K562 (cell line): ENCODE measurements around the gene FAM89B. TPM values are rescaled to one million over a fixed set of nuclear protein-coding genes. Genes with fewer than 3 reads are reported as not detected.

Source experiments
- AFF1 ChIP-seq, 2 experiments: fragments of 450-650 bp; IDR thresholded peaks; 2 replicates each; pipeline ENCODE4 v1.6.1; 2018; ENCODE audit warnings: mild to moderate bottlenecking in 2 of 2, low read depth in 1 of 2; ENCODE audit not compliant: partially characterized antibody in 2 of 2
- BCOR ChIP-seq: fragments of 450-650 bp; IDR thresholded peaks from 2 replicates; pipeline ENCODE4 v1.6.1; 2016
- C11orf30 ChIP-seq: fragments of 450-650 bp; IDR thresholded peaks from 2 replicates; pipeline ENCODE4 v1.6.1; 2016; ENCODE audit warnings: low read depth, mild to moderate bottlenecking
- CBX8 ChIP-seq: fragments of 200-600 bp; sonication (generic); IDR thresholded peaks from 2 replicates; pipeline ENCODE4 v1.6.1; 2012; ENCODE audit warnings: borderline replicate concordance, mixed run types, low read depth, mild to moderate bottlenecking, moderate library complexity, mixed read lengths, low read length, control low read depth, inconsistent platforms; ENCODE audit not compliant: poor library complexity, severe bottlenecking; ENCODE audit errors: extremely low read depth
- GATAD2B ChIP-seq: fragments of 450-650 bp; IDR thresholded peaks from 2 replicates; pipeline ENCODE4 v1.6.1; 2017; ENCODE audit warnings: mild to moderate bottlenecking, borderline replicate concordance
- HMGN3 ChIP-seq: IDR thresholded peaks from 2 replicates; pipeline ENCODE4 v1.6.1; 2011; ENCODE audit warnings: borderline replicate concordance, low read depth, mild to moderate bottlenecking, mixed read lengths, low read length; ENCODE audit not compliant: insufficient read length; ENCODE audit errors: extremely low read depth
- MIER1 ChIP-seq: fragments of 450-650 bp; IDR thresholded peaks from 2 replicates; pipeline ENCODE4 v1.6.1; 2016; ENCODE audit warnings: antibody characterized with exemption, mild to moderate bottlenecking, low read depth
- NCOA6 ChIP-seq: fragments of 450-650 bp; IDR thresholded peaks from 2 replicates; pipeline ENCODE4 v1.6.1; 2017; ENCODE audit warnings: mild to moderate bottlenecking
- NCOR1 ChIP-seq: fragments of 450-650 bp; IDR thresholded peaks from 2 replicates; pipeline ENCODE4 v1.6.1; 2016; ENCODE audit warnings: mild to moderate bottlenecking, moderate library complexity
- POLR2A ChIP-seq: fragments of 450-650 bp; conservative IDR thresholded peaks from 2 replicates; pipeline ENCODE4 v1.6.1; 2016
- SFPQ ChIP-seq: fragments of 200-400 bp; formaldehyde crosslinking; IDR thresholded peaks from 2 replicates; pipeline ENCODE4 v1.6.1; 2017; ENCODE audit warnings: mild to moderate bottlenecking, low read depth, low read length, moderate library complexity
- SRSF1 ChIP-seq: fragments of 200-400 bp; formaldehyde crosslinking; IDR thresholded peaks from 2 replicates; pipeline ENCODE4 v1.6.1; 2017; ENCODE audit warnings: mild to moderate bottlenecking, low read depth, low read length, moderate library complexity
- TFAP4 ChIP-seq: sonication (generic); formaldehyde crosslinking; IDR thresholded peaks from 2 replicates; pipeline ENCODE4 v1.8.0; 2022; ENCODE audit warnings: missing genetic modification reagents, mild to moderate bottlenecking, moderate library complexity, borderline replicate concordance
- TSC22D4 ChIP-seq: fragments of 450-650 bp; IDR thresholded peaks from 2 replicates; pipeline ENCODE4 v1.6.1; 2016; ENCODE audit warnings: missing genetic modification characterization, missing biosample characterization, control low read depth
- UBTF ChIP-seq, 2 experiments: IDR thresholded peaks; 2 replicates each; pipeline ENCODE4 v1.6.1; 2012; ENCODE audit warnings: improper control_type of control experiment in 2 of 2, low read depth in 2 of 2, low read length in 2 of 2, borderline replicate concordance in 1 of 2
- ZBTB7A ChIP-seq: IDR thresholded peaks from 2 replicates; pipeline ENCODE4 v1.6.1; 2011; ENCODE audit warnings: low read depth, mild to moderate bottlenecking, low read length, moderate library complexity, borderline replicate concordance; ENCODE audit not compliant: control insufficient read depth
- ZNF212 ChIP-seq: fragments of 450-650 bp; formaldehyde crosslinking; IDR thresholded peaks from 2 replicates; pipeline ENCODE4 v1.4.0; 2020; ENCODE audit warnings: mild to moderate bottlenecking
- polyA plus RNA-seq, 8 experiments: library from polyadenylated mRNA; depleted of rRNA in 4 of 8; stranded (reverse) in 5 of 8; unstranded in 3 of 8; fragments of >200 nt; fragmentation: Nextera tagmentation in 2 of 8; fragmentation: Illumina TruSeq in 1 of 8; extraction: Ambion mirVana in 2 of 8; extraction: Trizol in 1 of 8; gene quantifications; 2 replicates each; pipeline versions ENCODE4 v1.2.1 to v1.2.3, GENCODE V29; 2011 to 2014; ENCODE audit warnings: inconsistent platforms in 1 of 8, missing spikeins in 1 of 8
- total RNA-seq, 7 experiments: library from RNA; depleted of rRNA in 6 of 7; stranded (reverse); fragments of >200 nt in 6 of 7; fragmentation: Illumina TruSeq in 2 of 7; extraction: Trizol in 2 of 7; gene quantifications; 2 replicates each; pipeline versions ENCODE4 v1.2.1 to v1.2.3, GENCODE V29; 2011 to 2021; ENCODE audit warnings: low replicate concordance in 1 of 7

FAM89B gene
- total and polyA plus RNA-seq, 9 of the 15 experiments (the other 6 are each of a cell fraction or from before 2014, with no cell fraction given), result 0.32 to 27.6 (median 11.9) TPM

- TF ChIP-seq AFF1 (IDR thresholded peaks at IDR 0.05; ENCODE audit: low read depth in 1 of 2, partially characterized antibody in 2 of 2), result no peak
- no peak for TF ChIP-seq CBX8
- no peak for TF ChIP-seq C11orf30
- no peak for TF ChIP-seq UBTF (IDR thresholded peaks at IDR 0.05; ENCODE audit: borderline replicate concordance in 1 of 2, low read depth in 2 of 2, low read length in 2 of 2)
- no peak for TF ChIP-seq SFPQ
- no peak for TF ChIP-seq GATAD2B
- no peak for TF ChIP-seq SRSF1
- no peak for TF ChIP-seq TSC22D4
- TF ChIP-seq ZNF212 (CRISPR knock-in tag), result no peak
- no peak for TF ChIP-seq MIER1
- no peak for TF ChIP-seq HMGN3
- TF ChIP-seq ZBTB7A, result 0 out of 2 replicates have a peak, but pooled peaks have one; percentile 25
- TF ChIP-seq NCOA6, result no peak
- no peak for TF ChIP-seq BCOR
- TF ChIP-seq POLR2A, result no peak
- TF ChIP-seq TFAP4, result peak; percentile 61
- no peak for TF ChIP-seq NCOR1
Observed at GRCh38 chr11:65560555-65561418, 11.6 kb upstream of the FAM89B start (continued).
